Measurements from ENCODE around the gene CTF1.

Gene CTF1

DNA sequence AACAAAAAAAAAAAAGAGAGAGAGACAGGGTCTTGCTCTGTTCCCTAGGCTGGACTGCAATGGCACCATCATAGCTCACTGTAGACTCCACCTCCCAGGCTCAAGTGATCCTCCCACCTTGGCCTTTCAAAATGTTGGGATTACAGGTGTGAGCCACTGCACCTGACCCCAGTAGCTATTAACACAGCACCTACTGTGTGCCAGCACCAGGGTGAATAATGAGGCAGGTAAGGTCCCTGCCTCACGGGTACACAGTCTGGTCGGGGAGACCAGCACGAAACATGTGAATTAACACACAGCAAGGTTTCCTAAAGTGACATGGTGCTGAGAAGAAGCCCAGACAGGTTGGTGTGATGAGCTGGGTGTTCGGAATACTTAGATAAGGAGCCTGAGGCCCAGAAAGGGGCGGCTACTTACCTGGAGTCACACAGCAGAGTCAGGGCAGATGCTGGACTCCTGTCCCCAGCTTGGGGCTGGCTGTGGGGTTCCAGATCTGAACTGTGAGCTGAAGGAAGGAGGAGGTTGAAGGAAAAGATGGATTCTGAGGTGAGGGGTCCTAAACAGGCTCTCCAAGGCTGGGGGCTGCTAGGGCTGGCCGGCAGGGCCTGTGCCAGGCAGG lies 16.5 kb downstream of the CTF1 start:
- H3K4me3 ChIP-seq (ENCODE audit: low read depth, low read length), result no peak overlapping the region
- TF ChIP-seq, protein P1, sequence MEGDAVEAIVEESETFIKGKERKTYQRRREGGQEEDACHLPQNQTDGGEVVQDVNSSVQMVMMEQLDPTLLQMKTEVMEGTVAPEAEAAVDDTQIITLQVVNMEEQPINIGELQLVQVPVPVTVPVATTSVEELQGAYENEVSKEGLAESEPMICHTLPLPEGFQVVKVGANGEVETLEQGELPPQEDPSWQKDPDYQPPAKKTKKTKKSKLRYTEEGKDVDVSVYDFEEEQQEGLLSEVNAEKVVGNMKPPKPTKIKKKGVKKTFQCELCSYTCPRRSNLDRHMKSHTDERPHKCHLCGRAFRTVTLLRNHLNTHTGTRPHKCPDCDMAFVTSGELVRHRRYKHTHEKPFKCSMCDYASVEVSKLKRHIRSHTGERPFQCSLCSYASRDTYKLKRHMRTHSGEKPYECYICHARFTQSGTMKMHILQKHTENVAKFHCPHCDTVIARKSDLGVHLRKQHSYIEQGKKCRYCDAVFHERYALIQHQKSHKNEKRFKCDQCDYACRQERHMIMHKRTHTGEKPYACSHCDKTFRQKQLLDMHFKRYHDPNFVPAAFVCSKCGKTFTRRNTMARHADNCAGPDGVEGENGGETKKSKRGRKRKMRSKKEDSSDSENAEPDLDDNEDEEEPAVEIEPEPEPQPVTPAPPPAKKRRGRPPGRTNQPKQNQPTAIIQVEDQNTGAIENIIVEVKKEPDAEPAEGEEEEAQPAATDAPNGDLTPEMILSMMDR (IDR thresholded peaks at IDR 0.05; ENCODE audit: control insufficient read depth, extremely low read depth, insufficient read depth), result no peak
- no peak for DNase-seq (ENCODE audit: low read depth)

DNA sequence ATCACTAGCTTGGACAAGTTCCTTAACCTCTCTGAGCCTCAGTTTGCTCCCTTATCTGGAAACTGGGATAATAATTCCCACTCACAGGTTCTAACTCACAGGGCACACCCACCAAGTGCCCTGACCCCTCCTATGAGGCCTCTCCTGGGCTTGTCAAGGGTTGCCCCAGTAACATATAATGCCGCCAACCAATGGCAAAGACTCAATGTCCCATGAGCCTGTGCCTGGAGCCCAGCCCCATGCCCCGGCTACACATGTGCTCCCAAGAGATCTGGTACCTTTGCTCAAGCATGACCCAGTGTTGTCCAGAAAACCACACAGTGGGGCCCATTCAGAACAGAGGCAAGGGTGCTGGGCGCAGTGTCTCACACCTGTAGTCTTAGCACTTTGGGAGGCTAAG lies 18.4 kb downstream of the CTF1 start:
- DNase-seq (ENCODE audit: low read depth), result no peak
- TF ChIP-seq, protein P1 (IDR thresholded peaks at IDR 0.05; ENCODE audit: control insufficient read depth, extremely low read depth, insufficient read depth), result no peak

DNA sequence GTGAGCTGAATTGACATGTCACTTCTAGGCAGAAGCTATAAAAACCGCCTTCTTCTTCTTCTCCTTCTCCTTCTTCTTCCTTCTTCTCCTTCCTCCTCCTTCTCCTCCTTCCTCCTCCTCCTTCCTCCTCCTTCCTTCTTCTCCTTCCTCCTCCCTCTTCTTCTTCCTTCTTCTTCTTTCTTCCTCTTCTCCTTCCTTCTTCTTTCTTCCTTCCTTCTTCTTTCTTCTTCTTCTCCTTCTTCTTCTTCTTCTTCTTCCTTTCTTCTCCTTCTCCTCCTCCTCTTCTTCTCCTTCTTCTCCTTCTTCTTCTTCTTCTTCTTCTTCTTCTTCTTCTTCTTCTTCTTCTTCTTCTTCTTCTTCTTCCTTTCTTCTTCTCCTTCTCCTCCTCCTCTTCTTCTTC lies 22.2 kb downstream of the CTF1 start:
- TF ChIP-seq, protein P1 (IDR thresholded peaks at IDR 0.05; ENCODE audit: control insufficient read depth, extremely low read depth, insufficient read depth), result no peak
- no peak overlapping the region for H3K4me3 ChIP-seq (ENCODE audit: low read depth, low read length)
- no peak for DNase-seq (ENCODE audit: low read depth)

More for the DNA sequence above, 18.4 kb downstream of the CTF1 start:
- H3K4me3 ChIP-seq (ENCODE audit: low read depth, low read length), result no peak overlapping the region

DNA sequence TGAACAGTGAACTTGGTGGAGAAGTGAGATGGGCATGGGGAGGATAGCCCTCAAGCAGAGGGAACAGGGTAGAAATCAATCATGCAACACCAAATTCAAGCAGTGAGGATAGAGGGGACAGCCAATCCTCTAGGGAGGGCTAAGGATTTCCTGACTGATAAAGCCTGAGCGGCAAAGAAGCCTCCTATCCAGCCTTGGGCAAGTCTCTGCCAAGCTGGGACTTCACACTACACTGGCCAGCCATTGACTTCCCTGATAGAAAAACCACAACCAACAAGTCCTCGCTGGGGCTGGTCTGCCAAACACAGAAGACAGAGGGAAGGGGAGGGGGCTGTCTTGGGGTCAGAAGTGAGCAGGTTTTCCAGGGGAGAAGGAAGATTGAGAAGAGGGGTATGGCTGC lies 24.5 kb downstream of the CTF1 start:
- no peak overlapping the region; the same call in 1 of the 2 replicates for H3K4me3 ChIP-seq (ENCODE audit: low read depth, low read length)
- DNase-seq (ENCODE audit: low read depth), result no peak
- TF ChIP-seq, protein P1 (IDR thresholded peaks at IDR 0.05; ENCODE audit: control insufficient read depth, extremely low read depth, insufficient read depth), result no peak

DNA sequence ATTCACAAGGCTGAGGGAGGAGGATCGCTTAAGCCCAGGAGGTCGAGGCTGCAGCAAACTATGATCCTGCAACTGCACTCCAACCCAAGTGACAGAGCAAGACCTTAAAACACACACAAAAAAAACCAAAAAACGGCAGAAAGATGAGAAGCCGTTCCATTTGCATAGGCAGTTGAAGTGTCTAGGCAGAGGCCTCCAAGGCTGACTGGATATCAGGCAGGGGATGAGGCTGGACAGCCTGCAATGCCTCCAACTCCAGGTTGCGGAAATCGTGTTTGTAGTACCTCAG lies 25.0 kb downstream of the CTF1 start:
- DNase-seq (ENCODE audit: low read depth), result no peak
- H3K4me3 ChIP-seq (ENCODE audit: low read depth, low read length), result peak overlapping the region; percentile 55
- TF ChIP-seq, protein P1 (IDR thresholded peaks at IDR 0.05; ENCODE audit: control insufficient read depth, extremely low read depth, insufficient read depth), result no peak

DNA sequence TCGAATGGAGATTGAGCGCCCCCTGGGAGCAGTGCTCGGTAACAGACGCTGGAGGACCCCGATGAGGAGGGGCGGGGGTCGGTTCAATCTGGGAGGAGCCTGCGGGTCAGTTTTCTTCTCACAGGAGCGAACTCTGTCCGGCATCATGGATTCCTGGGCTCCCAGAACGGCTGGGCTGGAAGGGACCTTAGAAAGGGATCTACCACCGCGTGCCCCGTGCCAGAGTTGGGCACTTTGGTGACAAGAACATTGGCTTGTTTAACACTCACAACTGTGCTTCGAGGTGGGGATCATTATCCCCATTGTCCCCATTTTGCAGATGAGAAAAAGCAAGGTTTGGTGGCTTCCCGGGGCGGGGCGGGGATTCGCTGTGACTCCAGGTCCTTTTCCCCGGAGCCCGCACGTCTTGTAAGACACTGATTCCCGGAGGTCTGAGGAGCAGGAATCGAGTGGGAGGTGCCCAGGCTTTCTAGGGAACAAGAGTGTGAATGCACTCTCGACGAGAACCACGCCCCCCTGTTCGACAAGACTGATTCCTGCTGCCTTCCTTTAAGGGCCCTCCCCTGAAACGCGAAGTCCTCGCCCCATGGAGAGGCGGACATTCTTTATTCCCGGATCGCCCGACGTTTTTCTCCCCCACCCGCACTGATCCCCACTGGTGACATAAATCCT lies 25.5 kb downstream of the CTF1 start:
- peak; percentile 73 for DNase-seq (ENCODE audit: low read depth)
- H3K4me3 ChIP-seq (ENCODE audit: low read depth, low read length), result peak overlapping the region; percentile 55
- TF ChIP-seq, protein P1 (IDR thresholded peaks at IDR 0.05; ENCODE audit: control insufficient read depth, extremely low read depth, insufficient read depth), result peak; percentile 92

All from LNCaP clone FGC (cell line).